HuH-7 (cell line): ENCODE results near the gene IL13RA1.
"Not testable (repeated sequence)": the region's sequence is repeated elsewhere in the genome, so short reads cannot be mapped to it uniquely, and the experiment has no call there.

Source experiments
- DNase-seq: peaks from one replicate; pipeline ENCODE4 v3.0.0; 2011; ENCODE audit warnings: low spot score

IL13RA1 gene

GRCh38 chrX:118780509-118780908 lies 53.1 kb downstream of the IL13RA1 start:
- no peak for DNase-seq

GRCh38 chrX:118780911-118781310 lies 53.5 kb downstream of the IL13RA1 start:
- no peak for DNase-seq

GRCh38 chrX:118795528-118796280 lies 68.3 kb downstream of the IL13RA1 start:
- no peak for DNase-seq

GRCh38 chrX:118802857-118803256 lies 75.5 kb downstream of the IL13RA1 start:
- DNase-seq: no peak

- DNase-seq: peak; percentile 31
Observed at GRCh38 chrX:118807151-118808017, 80.0 kb downstream of the IL13RA1 start.

- DNase-seq: not testable (repeated sequence)
Observed at GRCh38 chrX:118817257-118817656, 89.9 kb downstream of the IL13RA1 start.

GRCh38 chrX:118823263-118824172 lies 96.1 kb downstream of the IL13RA1 start, which contains the start of gene ZCCHC12:
Gene ZCCHC12 (plus strand): TSS chrX:118823824. CDS start chrX:118825245, 1,421 bp downstream.
- peak; percentile 56 for DNase-seq

GRCh38 chrX:118824173-118824730 lies 96.8 kb downstream of the IL13RA1 start:
- DNase-seq: no peak

- no peak for DNase-seq
Observed at GRCh38 chrX:118825227-118825626, 97.8 kb downstream of the IL13RA1 start.

GRCh38 chrX:118839334-118839958 lies 112.0 kb downstream of the IL13RA1 start:
- DNase-seq: peak; percentile 78
